CD4-positive, alpha-beta T cell treated with Interleukin-15 for 4 hours (primary cell): ENCODE data around the gene RGS12.

Experiments used
- DNase-seq: peaks from one replicate; pipeline ENCODE4 v3.0.0-alpha.2; 2020; ENCODE audit warnings: low spot score

RGS12 gene

GRCh38 chr4:3253808-3254207 is 39.0 kb upstream of the RGS12 start:
- DNase-seq = no peak

- DNase-seq = no peak
Measured at GRCh38 chr4:3254302-3255131, 38.3 kb upstream of the RGS12 start.

- no peak for DNase-seq
Measured at GRCh38 chr4:3255611-3256186, 37.1 kb upstream of the RGS12 start.

- no peak for DNase-seq
Measured at GRCh38 chr4:3256230-3257102, 36.4 kb upstream of the RGS12 start.

GRCh38 chr4:3257103-3257555 is 35.7 kb upstream of the RGS12 start:
- no peak for DNase-seq

GRCh38 chr4:3257556-3258482 is 35.0 kb upstream of the RGS12 start:
- DNase-seq = no peak

- no peak for DNase-seq
Measured at GRCh38 chr4:3261411-3262207, 31.2 kb upstream of the RGS12 start.

- no peak for DNase-seq
Measured at GRCh38 chr4:3262208-3263052, 30.4 kb upstream of the RGS12 start.

GRCh38 chr4:3263053-3263875 is 29.6 kb upstream of the RGS12 start:
- DNase-seq = no peak

- DNase-seq = no peak
Measured at GRCh38 chr4:3263876-3264193, 29.0 kb upstream of the RGS12 start.

- DNase-seq = no peak
Measured at GRCh38 chr4:3266076-3266475, 26.7 kb upstream of the RGS12 start.

- DNase-seq = no peak
Measured at GRCh38 chr4:3267576-3268394, 25.0 kb upstream of the RGS12 start.

GRCh38 chr4:3268395-3269104 is 24.3 kb upstream of the RGS12 start:
- DNase-seq = no peak

- DNase-seq = no peak
Measured at GRCh38 chr4:3269105-3269927, 23.5 kb upstream of the RGS12 start.

- no peak for DNase-seq
Measured at GRCh38 chr4:3269991-3270611, 22.7 kb upstream of the RGS12 start.

- no peak for DNase-seq
Measured at GRCh38 chr4:3271131-3271530, 21.7 kb upstream of the RGS12 start.
